ENCODE measurements around the gene TAF12.
A peak's percentile ranks its signal among the peaks of the same experiment; 100 is the strongest.
"Not testable (repeated sequence)": the region's sequence is repeated elsewhere in the genome, so short reads cannot be mapped to it uniquely, and the experiment has no call there.

The TAF12 gene

DNA sequence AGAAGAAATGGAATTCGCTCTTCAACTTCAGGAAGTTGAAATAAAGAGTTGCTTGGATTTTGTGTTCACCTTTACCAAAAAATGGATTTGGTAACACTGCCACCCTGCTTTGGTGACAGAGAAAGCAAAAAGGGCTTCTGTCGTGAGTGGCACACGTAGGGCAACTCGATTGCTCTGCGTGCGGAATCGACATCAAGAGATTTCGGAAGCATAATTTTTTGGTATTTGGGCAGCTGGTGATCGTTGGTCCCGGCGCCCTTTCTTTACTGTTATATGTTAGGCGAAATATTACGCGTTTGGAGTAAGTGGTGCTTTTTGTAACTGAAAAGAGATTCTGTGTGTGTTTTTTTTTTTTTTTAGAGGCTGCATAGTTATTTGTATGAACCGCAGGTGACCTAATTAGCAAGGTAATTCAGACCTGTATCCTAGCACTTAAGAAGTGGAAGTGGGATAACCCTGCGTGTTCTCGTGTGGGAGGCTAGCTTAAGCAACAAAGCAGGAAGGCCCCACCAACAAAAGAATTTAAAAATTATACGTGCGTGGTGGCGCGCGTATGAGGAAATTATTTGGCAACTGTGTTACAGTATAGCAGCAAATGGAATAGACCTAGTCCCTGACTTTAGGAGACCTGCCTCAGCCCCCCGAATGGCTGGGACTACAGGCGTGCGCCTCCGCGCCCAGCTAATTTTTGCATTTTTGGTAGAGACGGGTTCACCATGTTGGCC, 5.8 kb upstream of the TAF12 start, which contains the start of gene RNU11:
TSS of gene RNU11 (plus strand) at position 127 of the 725 bp plus-strand sequence.
- no peaks in the 10 kb centered on the region for H3K27me3 ChIP-seq (replicated peaks; ENCODE audit: insufficient read depth, low read length)
- no peaks in the 10 kb centered on the region for H3K9me3 ChIP-seq (replicated peaks; ENCODE audit: insufficient read depth, low read length)
- peaks cover 5% of the 10 kb centered on the region; the same call in 1 of the 2 replicates for H3K79me2 ChIP-seq (ENCODE audit: low read length)
- DNase-seq, result peak; percentile 96
- no peaks in the 10 kb centered on the region for H3K9me2 ChIP-seq (replicated peaks; ENCODE audit: insufficient read depth, low read length)
- peak within 1 kb of the TSS; percentile 89 for H3K4me2 ChIP-seq (ENCODE audit: low read depth, low read length)
- no peaks in the 10 kb centered on the region for H4K20me1 ChIP-seq (ENCODE audit: insufficient read depth, low read length)
- TF ChIP-seq, protein P1, sequence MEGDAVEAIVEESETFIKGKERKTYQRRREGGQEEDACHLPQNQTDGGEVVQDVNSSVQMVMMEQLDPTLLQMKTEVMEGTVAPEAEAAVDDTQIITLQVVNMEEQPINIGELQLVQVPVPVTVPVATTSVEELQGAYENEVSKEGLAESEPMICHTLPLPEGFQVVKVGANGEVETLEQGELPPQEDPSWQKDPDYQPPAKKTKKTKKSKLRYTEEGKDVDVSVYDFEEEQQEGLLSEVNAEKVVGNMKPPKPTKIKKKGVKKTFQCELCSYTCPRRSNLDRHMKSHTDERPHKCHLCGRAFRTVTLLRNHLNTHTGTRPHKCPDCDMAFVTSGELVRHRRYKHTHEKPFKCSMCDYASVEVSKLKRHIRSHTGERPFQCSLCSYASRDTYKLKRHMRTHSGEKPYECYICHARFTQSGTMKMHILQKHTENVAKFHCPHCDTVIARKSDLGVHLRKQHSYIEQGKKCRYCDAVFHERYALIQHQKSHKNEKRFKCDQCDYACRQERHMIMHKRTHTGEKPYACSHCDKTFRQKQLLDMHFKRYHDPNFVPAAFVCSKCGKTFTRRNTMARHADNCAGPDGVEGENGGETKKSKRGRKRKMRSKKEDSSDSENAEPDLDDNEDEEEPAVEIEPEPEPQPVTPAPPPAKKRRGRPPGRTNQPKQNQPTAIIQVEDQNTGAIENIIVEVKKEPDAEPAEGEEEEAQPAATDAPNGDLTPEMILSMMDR (IDR thresholded peaks at IDR 0.05; ENCODE audit: low read length), result no peak
- TF ChIP-seq EZH2phosphoT487 (IDR thresholded peaks at IDR 0.05; ENCODE audit: low read length) (no peak), EZH2 (optimal IDR thresholded peaks at IDR 0.05; ENCODE audit: low read depth, low read length) (no peak)
- peak within 1 kb of the TSS; percentile 62 for H3K4me3 ChIP-seq (ENCODE audit: low read length)
- H3K36me3 ChIP-seq (replicated peaks; ENCODE audit: insufficient read depth, low read length), result no peaks in the 10 kb centered on the region
- peaks cover 11% of the 10 kb centered on the region for H3K4me1 ChIP-seq (ENCODE audit: low read length)
- H2AFZ ChIP-seq (ENCODE audit: low read length), result peak within 1 kb of the TSS; percentile 86
- peak within 1 kb of the TSS; percentile 95 for H3K9ac ChIP-seq (ENCODE audit: low read length)
- H3K27ac ChIP-seq (ENCODE audit: low read length), result peak within 1 kb of the TSS; percentile 93
- peaks cover 16% of the 10 kb centered on the region for H3F3A ChIP-seq (ENCODE audit: insufficient read depth, low read length)

DNA sequence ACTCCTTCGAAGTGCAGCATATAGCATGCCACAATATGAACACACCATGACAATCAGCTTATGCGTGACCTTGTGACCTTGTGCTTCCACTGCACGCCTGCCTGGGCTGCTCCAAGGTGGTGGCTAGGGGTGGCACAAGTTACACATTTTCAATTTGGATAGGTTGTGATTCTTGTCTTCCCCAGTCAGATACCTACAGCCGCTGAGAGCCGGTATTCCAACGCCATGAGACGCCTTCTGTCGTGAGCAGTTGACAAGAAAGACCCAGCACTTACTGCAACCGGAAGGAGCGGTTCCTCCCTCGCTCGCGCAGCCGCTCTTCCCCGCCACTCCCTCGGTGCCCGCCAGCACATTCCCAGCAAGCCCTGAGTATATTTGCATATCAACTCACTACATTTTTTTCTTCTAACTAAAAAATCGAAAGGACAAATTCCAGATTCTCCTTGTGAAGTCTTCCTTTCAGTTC, 5.2 kb upstream of the TAF12 start:
- peak; percentile 93 for DNase-seq
- H3K9me3 ChIP-seq (replicated peaks; ENCODE audit: insufficient read depth, low read length), result no peaks in the 10 kb centered on the region
- peak overlapping the region; percentile 86 for H2AFZ ChIP-seq (ENCODE audit: low read length)
- peaks cover 22% of the 10 kb centered on the region for H3F3A ChIP-seq (ENCODE audit: insufficient read depth, low read length)
- H3K27me3 ChIP-seq (replicated peaks; ENCODE audit: insufficient read depth, low read length), result no peaks in the 10 kb centered on the region
- H4K20me1 ChIP-seq (ENCODE audit: insufficient read depth, low read length), result no peaks in the 10 kb centered on the region
- peak overlapping the region; percentile 95 for H3K9ac ChIP-seq (ENCODE audit: low read length)
- H3K4me2 ChIP-seq (ENCODE audit: low read depth, low read length), result peak overlapping the region; percentile 89
- H3K4me1 ChIP-seq (ENCODE audit: low read length), result peaks cover 11% of the 10 kb centered on the region
- peak overlapping the region; percentile 93 for H3K27ac ChIP-seq (ENCODE audit: low read length)
- H3K9me2 ChIP-seq (replicated peaks; ENCODE audit: insufficient read depth, low read length), result no peaks in the 10 kb centered on the region
- H3K4me3 ChIP-seq (ENCODE audit: low read length), result peak overlapping the region; percentile 62
- H3K79me2 ChIP-seq (ENCODE audit: low read length), result peaks cover 5% of the 10 kb centered on the region; the same call in 1 of the 2 replicates
- TF ChIP-seq EZH2phosphoT487 (IDR thresholded peaks at IDR 0.05; ENCODE audit: low read length) (no peak), EZH2 (optimal IDR thresholded peaks at IDR 0.05; ENCODE audit: low read depth, low read length) (no peak)
- TF ChIP-seq, protein P1 (IDR thresholded peaks at IDR 0.05; ENCODE audit: low read length), result no peak
- H3K36me3 ChIP-seq (replicated peaks; ENCODE audit: insufficient read depth, low read length), result no peaks in the 10 kb centered on the region

DNA sequence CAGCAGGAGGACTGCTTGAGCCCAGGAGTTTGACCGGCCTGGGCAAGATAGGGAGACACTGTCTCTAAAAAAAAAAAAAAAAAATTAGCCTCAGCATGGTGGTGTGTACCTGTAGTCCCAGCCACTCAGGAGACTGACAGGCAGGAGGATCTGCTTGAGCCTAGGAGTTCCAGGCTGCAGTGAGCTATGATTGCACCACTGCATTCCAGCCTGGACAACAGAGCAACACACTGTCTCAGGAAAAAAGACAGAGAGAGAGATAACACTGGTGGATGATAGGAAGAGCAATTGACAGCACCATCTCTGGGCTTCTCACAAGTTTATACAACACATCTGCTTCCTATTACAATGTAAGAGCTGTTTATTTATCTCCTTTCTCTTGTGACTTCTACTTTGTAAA, 3.2 kb upstream of the TAF12 start:
- Histone ChIP-seq H3K9ac (ENCODE audit: low read length) (no peak overlapping the region), H3K4me1 (ENCODE audit: low read length) (peaks cover 18% of the 10 kb centered on the region), H3K9me2 (replicated peaks; ENCODE audit: insufficient read depth, low read length) (no peaks in the 10 kb centered on the region), H3F3A (ENCODE audit: insufficient read depth, low read length) (peaks cover 28% of the 10 kb centered on the region), H3K9me3 (replicated peaks; ENCODE audit: insufficient read depth, low read length) (no peaks in the 10 kb centered on the region), H3K4me3 (ENCODE audit: low read length) (no peak overlapping the region), H3K79me2 (ENCODE audit: low read length) (peaks cover 21% of the 10 kb centered on the region), H4K20me1 (ENCODE audit: insufficient read depth, low read length) (no peaks in the 10 kb centered on the region), H3K4me2 (ENCODE audit: low read depth, low read length) (no peak overlapping the region), H3K27ac (ENCODE audit: low read length) (no peak overlapping the region), H3K27me3 (replicated peaks; ENCODE audit: insufficient read depth, low read length) (no peaks in the 10 kb centered on the region), H2AFZ (ENCODE audit: low read length) (no peak overlapping the region), H3K36me3 (replicated peaks; ENCODE audit: insufficient read depth, low read length) (no peaks in the 10 kb centered on the region)
- no peak for DNase-seq
- TF ChIP-seq EZH2phosphoT487 (IDR thresholded peaks at IDR 0.05; ENCODE audit: low read length) (no peak), EZH2 (optimal IDR thresholded peaks at IDR 0.05; ENCODE audit: low read depth, low read length) (no peak)
- TF ChIP-seq, protein P1 (IDR thresholded peaks at IDR 0.05; ENCODE audit: low read length), result no peak

DNA sequence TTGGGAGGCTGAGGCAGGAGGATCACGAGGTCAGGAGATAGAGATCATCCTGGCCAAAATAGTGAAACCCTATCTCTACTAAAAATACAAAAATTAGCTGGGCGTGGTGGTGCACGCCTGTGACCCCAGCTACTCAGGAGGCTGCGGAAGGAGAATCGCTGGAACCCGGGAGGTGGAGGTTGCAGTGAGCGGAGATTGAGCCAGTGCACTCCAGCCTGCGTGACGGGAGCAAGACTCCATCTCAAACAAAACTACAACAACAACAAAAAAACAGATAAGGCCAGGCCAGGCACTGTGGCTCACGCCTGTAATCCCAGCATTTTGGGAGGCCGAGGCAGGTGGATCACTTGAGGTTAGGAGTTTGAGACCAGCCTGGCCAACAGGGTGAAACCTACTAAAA, 2.5 kb upstream of the TAF12 start:
- H3K27me3 ChIP-seq (replicated peaks; ENCODE audit: insufficient read depth, low read length); H3K4me3 ChIP-seq (ENCODE audit: low read length); H2AFZ ChIP-seq (ENCODE audit: low read length); H3K9me3 ChIP-seq (replicated peaks; ENCODE audit: insufficient read depth, low read length); H3K9ac ChIP-seq (ENCODE audit: low read length); H3K9me2 ChIP-seq (replicated peaks; ENCODE audit: insufficient read depth, low read length); H3K4me2 ChIP-seq (ENCODE audit: low read depth, low read length); H4K20me1 ChIP-seq (ENCODE audit: insufficient read depth, low read length); DNase-seq; H3K36me3 ChIP-seq (replicated peaks; ENCODE audit: insufficient read depth, low read length); H3K27ac ChIP-seq (ENCODE audit: low read length): not testable (repeated sequence)
- Histone ChIP-seq H3K4me1 (ENCODE audit: low read length) (peaks cover 18% of the 10 kb centered on the region), H3F3A (ENCODE audit: insufficient read depth, low read length) (peaks cover 28% of the 10 kb centered on the region), H3K79me2 (ENCODE audit: low read length) (peaks cover 27% of the 10 kb centered on the region)

All from MM.1S (cell line).